Stimulated activated CD4-positive, alpha-beta T cell treated with anti-CD3 and anti-CD28 coated beads, Interleukin-1b, Interleukin-23, amount 100 ng/mL, for 4 hours (primary cell): ENCODE data around the gene LIPC.

Source experiments
- DNase-seq, 2 donors: peaks; one replicate each; pipeline ENCODE4 v3.0.0-alpha.2; 2020; ENCODE audit warnings: low read depth in 2 of 2

The LIPC gene

GRCh38 chr15:58495891-58496408, 64.2 kb downstream of the LIPC start:
- no peak for DNase-seq

DNA sequence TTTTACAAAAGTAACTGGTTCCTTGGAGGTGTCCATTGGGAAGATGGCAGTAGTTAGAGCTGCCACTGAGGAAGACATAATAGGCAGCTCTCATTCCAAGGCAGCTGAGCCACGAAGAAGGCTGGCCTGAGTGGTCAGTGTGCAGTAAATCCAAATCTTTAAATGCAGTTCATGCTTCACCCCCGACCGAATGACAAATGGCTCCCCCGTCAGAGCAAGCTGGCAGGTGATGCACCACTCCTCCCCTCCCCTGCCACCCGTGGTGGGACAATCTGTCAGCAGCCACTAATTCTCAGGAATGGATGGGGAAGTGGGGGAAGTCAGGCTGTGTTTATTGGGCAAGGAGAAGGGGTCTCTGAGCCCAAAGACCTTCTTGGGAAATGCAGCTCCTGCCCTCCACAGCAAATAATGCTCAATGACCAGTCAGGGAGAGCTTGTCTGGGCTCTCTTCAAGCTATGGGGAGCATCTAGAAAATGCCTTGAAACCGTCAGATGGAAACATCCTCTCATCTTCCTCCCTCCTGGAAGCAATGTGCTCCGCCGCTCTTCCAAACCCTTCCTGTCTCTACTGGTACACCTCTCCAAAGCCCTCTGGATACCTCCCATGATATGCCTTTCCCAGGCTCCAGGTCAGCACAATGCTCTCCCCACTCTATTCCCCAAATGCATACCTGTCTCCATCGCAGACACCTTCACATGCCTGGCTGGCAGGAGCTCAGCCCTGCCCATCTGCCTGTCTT, 65.4 kb downstream of the LIPC start:
- no peak for DNase-seq

DNA sequence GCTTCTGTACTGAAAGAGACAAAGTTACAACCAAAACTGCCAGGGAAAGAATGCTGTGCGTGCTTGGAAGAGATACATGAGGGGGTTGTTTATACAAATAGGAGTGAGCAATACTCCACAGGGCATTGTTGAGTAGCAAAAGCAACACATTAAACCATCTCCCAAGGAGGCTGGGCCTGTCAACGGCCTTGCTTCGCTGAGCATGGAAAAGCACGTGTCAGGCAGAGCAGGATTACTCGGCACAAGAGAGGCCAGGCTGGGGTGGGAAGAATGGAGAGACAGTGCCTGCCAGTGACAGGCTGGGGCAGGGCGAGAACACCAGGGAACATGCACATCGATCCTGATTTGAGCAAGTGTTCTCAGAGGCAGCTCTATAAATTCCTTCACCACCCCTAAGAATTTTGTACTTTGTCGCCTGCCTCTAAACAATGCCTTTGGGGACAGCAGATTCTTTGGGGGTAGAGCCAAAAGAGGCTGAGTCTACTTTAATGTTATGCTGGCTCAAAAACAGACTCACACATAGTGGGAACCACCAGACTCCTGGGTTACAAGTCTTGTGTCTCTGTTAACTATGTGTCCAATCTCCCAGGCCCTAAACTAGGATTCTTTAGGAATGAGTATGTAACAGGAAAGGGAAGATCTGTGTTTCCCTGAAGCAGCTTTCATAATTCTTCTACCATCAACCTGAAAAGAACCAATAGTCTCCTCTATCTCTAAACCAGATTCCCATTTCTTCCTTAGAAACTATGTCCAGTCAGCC, 67.2 kb downstream of the LIPC start:
- DNase-seq: no peak

DNA sequence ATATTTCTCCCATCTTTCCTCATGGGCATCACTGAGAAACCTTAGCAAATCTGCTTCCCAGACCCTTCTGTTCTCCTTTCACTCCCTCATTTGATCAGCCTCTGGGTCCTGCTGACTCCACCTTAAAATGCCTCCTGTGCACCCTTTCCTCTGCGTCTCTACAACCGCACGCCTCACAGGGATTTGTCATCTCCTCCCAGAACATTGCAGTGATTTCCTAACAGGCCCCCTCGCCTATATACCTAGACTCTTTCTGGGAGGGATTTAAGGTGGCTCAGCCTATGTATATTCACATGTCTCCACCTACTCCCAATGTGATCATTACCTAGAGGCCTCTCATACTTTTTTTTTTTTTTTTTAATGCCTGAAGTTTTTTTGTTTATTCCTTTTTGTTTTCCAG, 69.2 kb downstream of the LIPC start:
- DNase-seq: no peak

DNA sequence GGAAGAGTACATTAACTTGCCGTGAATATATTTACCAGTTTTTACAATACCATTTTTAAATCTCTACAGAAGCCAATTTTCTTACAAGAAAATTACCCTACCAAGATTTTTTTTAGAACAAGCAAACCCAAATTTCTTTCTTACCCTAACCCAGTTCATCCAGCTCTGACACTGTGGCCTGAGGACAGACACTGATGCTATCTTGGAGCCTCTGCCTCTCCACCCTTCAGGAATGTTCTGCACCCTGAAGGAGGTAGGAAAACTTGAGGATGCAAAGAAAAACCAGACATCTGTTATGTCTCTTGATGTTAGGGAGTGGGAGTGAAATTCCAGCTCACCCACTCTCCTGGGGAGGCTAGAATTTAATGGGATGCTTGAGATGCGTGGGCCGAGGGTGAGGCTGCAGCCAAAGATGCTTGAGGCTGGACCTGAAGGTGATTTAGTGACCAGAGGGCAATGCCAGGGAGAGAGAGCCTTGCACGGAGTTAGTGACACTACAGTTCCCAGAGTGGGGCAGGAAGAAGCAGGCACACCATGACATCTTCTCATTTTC, 69.9 kb downstream of the LIPC start:
- DNase-seq: no peak

- no peak for DNase-seq
Observed at GRCh38 chr15:58503139-58504027, 71.6 kb downstream of the LIPC start.

- no peak for DNase-seq
Observed at GRCh38 chr15:58504674-58505234, 73.0 kb downstream of the LIPC start.

- no peak for DNase-seq
Observed at GRCh38 chr15:58505581-58505980, 73.8 kb downstream of the LIPC start.

- no peak for DNase-seq
Observed at GRCh38 chr15:58506064-58506490, 74.3 kb downstream of the LIPC start.

- no peak for DNase-seq
Observed at GRCh38 chr15:58506783-58507668, 75.2 kb downstream of the LIPC start.

- DNase-seq: no peak
Observed at GRCh38 chr15:58509556-58509955, 77.8 kb downstream of the LIPC start.

DNA sequence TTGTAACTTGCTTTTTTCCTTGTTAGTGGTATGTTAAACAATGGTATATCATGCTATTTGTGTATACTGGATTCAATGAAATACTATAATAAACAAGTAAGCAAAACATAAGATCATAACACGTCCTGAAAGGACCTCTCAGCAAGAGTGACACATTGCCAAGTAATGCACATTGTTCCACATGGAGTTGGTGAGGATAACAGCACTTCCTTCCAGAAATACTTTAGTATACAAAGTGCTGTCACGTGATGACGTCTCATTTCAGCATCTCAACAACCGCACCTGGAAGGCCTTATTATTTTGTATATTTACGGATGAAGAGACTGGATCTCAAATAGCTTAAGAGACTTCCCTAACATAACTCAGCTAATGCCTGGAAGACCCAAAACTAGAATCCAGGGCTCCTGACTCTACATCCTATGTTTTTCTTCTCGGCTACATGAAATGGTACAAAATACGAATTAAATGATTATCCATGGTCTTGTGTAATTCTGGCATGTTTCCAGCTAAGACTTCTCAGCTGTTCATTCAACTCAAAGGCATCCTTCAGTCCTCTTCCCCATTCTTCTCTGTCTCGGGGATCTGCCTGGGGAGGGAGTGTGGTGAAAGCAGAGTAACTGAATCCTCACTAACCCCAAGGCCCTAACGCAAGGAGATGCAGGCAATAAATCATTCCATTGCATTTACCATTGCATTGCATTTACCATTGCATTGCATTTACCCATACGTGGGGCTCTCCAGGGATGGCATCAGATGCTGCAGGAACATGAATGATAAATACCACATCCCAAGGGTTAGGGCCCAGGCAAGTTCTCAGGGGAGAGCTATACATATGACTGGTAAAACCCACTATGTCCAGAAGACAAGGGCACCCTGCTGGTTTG, 79.2 kb downstream of the LIPC start:
- DNase-seq: no peak

DNA sequence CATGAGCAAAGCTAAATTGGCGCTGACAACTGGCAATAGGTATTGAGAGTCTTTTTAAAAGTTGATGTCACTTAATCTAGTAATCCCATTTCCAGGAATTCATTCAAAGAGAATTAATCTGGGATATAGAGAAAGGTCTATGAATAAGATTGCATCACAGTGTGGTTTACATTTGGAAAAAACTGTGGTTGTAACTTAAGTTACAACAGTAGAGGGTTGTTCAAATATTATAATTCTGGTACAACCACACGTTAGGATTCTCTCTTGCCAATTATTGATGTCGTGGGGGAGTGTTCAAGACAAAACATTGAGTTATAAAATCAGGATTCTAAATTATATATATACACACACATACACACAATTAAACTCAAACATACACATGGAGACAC, 79.8 kb downstream of the LIPC start:
- DNase-seq: no peak

DNA sequence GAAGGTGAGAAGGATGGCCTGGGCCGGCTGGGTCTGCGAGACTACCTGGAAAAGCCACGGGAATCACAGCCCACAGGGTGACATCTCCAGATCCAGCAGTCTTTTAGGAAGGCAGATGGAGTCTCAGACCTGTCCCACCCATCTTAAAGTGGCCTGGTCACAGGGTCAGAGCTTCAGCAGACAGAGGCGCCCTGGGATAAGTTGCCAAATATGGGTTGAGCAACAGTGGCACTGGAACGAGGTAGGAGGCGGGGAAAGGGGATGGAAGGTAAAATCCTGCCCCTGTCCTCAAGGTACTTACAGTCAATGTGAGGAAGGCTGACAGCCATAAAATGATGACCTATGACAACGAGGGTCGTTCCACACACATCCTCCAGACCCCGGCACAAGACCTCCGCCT, 80.7 kb downstream of the LIPC start:
- DNase-seq: no peak

GRCh38 chr15:58513008-58513407, 81.2 kb downstream of the LIPC start:
- no peak for DNase-seq

GRCh38 chr15:58513726-58514336, 82.0 kb downstream of the LIPC start:
- DNase-seq: no peak

GRCh38 chr15:58515807-58516206, 84.0 kb downstream of the LIPC start:
- DNase-seq: peak in 1 of 2 donors; percentile 8

DNA sequence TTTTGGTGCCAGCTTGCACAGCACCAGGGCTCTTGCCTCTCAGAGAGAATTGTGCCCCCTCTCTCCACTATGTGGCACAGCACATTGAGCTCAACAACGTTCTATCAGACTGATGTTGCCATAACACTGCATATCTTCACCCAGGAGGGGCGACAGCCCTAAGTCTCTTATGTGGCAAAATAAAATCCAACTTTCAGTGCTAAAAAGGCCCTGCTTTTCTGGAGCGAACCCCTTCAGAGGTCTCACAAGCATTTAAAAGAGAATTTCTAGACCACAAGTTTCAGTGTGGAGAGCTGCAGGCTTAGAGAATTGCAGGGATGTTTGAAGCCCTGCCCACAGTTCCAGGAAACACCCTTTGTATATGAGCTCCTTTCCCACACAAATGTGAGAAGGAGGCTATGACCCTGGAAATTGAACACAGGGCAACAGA, 85.5 kb downstream of the LIPC start:
- no peak for DNase-seq
